ENCODE measurements around the gene SMARCA4.
"Not testable (repeated sequence)": the region's sequence is repeated elsewhere in the genome, so short reads cannot be mapped to it uniquely, and the experiment has no call there.

The SMARCA4 gene

DNA sequence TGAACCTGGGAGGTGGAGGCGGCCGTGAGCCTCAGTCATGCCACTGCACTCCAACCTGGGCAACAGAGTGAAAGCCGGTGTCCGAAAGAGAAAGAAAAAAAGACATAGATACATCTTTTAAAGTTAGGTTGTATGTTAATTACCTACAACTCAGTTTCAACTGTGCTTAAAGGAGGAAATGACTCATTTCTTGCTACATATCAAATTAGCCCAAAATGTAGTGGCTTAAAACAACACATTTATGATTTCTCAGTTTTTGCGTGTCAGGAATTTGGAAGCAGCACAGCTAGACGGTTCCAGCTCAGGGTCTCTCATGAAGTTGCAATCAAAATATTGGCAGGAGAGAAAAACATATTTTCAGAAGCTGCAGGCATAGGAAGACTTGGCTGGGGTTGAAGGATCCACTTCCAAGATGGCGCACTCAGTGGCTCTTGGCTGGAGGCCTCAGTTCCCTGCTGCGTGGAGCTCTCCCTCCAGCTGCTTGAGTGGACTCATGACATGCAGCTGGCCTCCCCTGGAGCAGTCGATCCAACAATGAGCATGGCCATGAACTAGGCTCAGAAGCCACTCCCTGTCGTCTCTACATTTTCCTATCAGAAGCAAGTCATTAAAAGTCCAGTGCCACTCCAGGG lies 135.5 kb downstream of the SMARCA4 start:
- Histone ChIP-seq H3K36me3 (ENCODE audit: insufficient read depth, low read length) (peaks cover 95% of the 10 kb centered on the region), H3K4me2 (ENCODE audit: low read length) (no peak overlapping the region), H3K27ac (ENCODE audit: low read depth, low read length, poor library complexity, severe bottlenecking) (no peak overlapping the region), H3K4me1 (ENCODE audit: insufficient read depth, low read length, severe bottlenecking) (peaks cover 32% of the 10 kb centered on the region), H3K9ac (ENCODE audit: low read length) (no peak overlapping the region), H3K79me2 (ENCODE audit: insufficient read depth, low read length) (peaks cover 85% of the 10 kb centered on the region), H3F3A (ENCODE audit: insufficient read depth, low read length) (0 out of 2 replicates have a peak, but pooled peaks cover 4% of the 10 kb centered on the region), H3K4me3 (ENCODE audit: low read depth, low read length, poor library complexity, severe bottlenecking) (no peak overlapping the region), H4K20me1 (ENCODE audit: insufficient read depth, low read length) (0 out of 2 replicates have a peak, but pooled peaks cover 3% of the 10 kb centered on the region), H3K9me3 (ENCODE audit: low read length) (no peaks in the 10 kb centered on the region), H2AFZ (ENCODE audit: low read length) (no peak overlapping the region), H3K9me2 (ENCODE audit: low read depth, low read length) (no peaks in the 10 kb centered on the region), H3K27me3 (ENCODE audit: insufficient read depth, low read length) (no peaks in the 10 kb centered on the region)
- TF ChIP-seq, protein P1, sequence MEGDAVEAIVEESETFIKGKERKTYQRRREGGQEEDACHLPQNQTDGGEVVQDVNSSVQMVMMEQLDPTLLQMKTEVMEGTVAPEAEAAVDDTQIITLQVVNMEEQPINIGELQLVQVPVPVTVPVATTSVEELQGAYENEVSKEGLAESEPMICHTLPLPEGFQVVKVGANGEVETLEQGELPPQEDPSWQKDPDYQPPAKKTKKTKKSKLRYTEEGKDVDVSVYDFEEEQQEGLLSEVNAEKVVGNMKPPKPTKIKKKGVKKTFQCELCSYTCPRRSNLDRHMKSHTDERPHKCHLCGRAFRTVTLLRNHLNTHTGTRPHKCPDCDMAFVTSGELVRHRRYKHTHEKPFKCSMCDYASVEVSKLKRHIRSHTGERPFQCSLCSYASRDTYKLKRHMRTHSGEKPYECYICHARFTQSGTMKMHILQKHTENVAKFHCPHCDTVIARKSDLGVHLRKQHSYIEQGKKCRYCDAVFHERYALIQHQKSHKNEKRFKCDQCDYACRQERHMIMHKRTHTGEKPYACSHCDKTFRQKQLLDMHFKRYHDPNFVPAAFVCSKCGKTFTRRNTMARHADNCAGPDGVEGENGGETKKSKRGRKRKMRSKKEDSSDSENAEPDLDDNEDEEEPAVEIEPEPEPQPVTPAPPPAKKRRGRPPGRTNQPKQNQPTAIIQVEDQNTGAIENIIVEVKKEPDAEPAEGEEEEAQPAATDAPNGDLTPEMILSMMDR (IDR thresholded peaks at IDR 0.05; ENCODE audit: low read length), result no peak
- TF ChIP-seq EZH2 (IDR thresholded peaks at IDR 0.05; ENCODE audit: borderline replicate concordance, low read length), result no peak

GRCh38 chr19:11097367-11097766 lies 136.5 kb downstream of the SMARCA4 start:
- Histone ChIP-seq H3K4me1 (ENCODE audit: insufficient read depth, low read length, severe bottlenecking) (peaks cover 22% of the 10 kb centered on the region), H3K79me2 (ENCODE audit: insufficient read depth, low read length) (peaks cover 74% of the 10 kb centered on the region), H3K36me3 (ENCODE audit: insufficient read depth, low read length) (peaks cover 94% of the 10 kb centered on the region)
- H3K27ac ChIP-seq (ENCODE audit: low read depth, low read length, poor library complexity, severe bottlenecking); H2AFZ ChIP-seq (ENCODE audit: low read length); H3K9me2 ChIP-seq (ENCODE audit: low read depth, low read length); H3K4me3 ChIP-seq (ENCODE audit: low read depth, low read length, poor library complexity, severe bottlenecking); H3K27me3 ChIP-seq (ENCODE audit: insufficient read depth, low read length); H3F3A ChIP-seq (ENCODE audit: insufficient read depth, low read length); H4K20me1 ChIP-seq (ENCODE audit: insufficient read depth, low read length); H3K4me2 ChIP-seq (ENCODE audit: low read length); H3K9ac ChIP-seq (ENCODE audit: low read length); H3K9me3 ChIP-seq (ENCODE audit: low read length): not testable (repeated sequence)

DNA sequence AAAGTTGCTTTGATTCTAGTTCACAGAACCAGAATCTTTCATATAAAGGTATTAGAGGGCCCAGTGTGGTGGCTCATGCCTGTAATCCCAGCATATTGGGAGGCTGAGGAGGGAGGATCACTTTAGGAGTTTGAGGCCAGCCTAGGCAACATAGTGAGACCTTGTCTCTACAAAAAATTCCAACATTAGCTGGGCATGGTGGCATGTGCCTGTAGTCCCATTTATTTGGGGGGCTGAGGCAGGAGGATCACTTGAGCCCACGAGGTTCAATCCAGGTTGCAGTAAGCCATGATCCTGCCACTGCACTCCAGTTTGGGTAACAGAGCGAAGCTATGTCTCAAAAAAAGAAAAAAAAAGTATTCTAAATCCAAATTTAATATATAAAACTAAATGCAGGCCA lies 137.5 kb downstream of the SMARCA4 start:
- peaks cover 14% of the 10 kb centered on the region for H3K4me1 ChIP-seq (ENCODE audit: insufficient read depth, low read length, severe bottlenecking)
- peaks cover 94% of the 10 kb centered on the region for H3K36me3 ChIP-seq (ENCODE audit: insufficient read depth, low read length)
- TF ChIP-seq, protein P1 (IDR thresholded peaks at IDR 0.05; ENCODE audit: low read length), result no peak
- TF ChIP-seq EZH2 (IDR thresholded peaks at IDR 0.05; ENCODE audit: borderline replicate concordance, low read length), result no peak
- H3K4me2 ChIP-seq (ENCODE audit: low read length), result no peak overlapping the region
- H3K9ac ChIP-seq (ENCODE audit: low read length), result no peak overlapping the region
- H3K27ac ChIP-seq (ENCODE audit: low read depth, low read length, poor library complexity, severe bottlenecking), result no peak overlapping the region
- H3K4me3 ChIP-seq (ENCODE audit: low read depth, low read length, poor library complexity, severe bottlenecking), result no peak overlapping the region
- 0 out of 2 replicates have a peak, but pooled peaks cover 4% of the 10 kb centered on the region for H3F3A ChIP-seq (ENCODE audit: insufficient read depth, low read length)
- H3K79me2 ChIP-seq (ENCODE audit: insufficient read depth, low read length), result peaks cover 65% of the 10 kb centered on the region
- H3K9me2 ChIP-seq (ENCODE audit: low read depth, low read length), result no peaks in the 10 kb centered on the region
- H3K9me3 ChIP-seq (ENCODE audit: low read length), result no peaks in the 10 kb centered on the region
- H3K27me3 ChIP-seq (ENCODE audit: insufficient read depth, low read length), result no peaks in the 10 kb centered on the region
- 0 out of 2 replicates have a peak, but pooled peaks cover 3% of the 10 kb centered on the region for H4K20me1 ChIP-seq (ENCODE audit: insufficient read depth, low read length)
- H2AFZ ChIP-seq (ENCODE audit: low read length), result no peak overlapping the region

DNA sequence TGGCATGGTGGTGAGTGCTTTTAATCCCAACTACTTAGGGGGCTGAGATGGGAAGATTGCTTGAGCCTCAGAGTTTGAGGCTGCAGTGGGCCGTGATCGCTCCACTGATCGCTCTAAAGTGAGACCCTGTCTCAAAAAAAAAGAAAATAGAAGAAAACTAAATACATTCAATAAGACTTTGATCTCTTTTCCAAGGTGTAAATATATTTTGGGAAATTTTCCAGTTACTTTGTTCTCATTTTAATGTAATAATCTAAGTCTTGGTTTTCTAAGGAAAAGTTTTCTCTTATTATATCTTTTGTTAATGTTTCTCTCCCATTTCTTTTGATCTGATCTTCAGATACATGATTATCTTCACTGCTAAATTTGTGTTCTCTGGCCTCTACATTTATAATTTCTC lies 138.0 kb downstream of the SMARCA4 start:
- Histone ChIP-seq H3F3A (ENCODE audit: insufficient read depth, low read length) (0 out of 2 replicates have a peak, but pooled peaks cover 4% of the 10 kb centered on the region), H3K27me3 (ENCODE audit: insufficient read depth, low read length) (no peaks in the 10 kb centered on the region), H3K27ac (ENCODE audit: low read depth, low read length, poor library complexity, severe bottlenecking) (no peak overlapping the region), H3K4me2 (ENCODE audit: low read length) (no peak overlapping the region), H3K79me2 (ENCODE audit: insufficient read depth, low read length) (peaks cover 59% of the 10 kb centered on the region), H3K4me1 (ENCODE audit: insufficient read depth, low read length, severe bottlenecking) (peaks cover 9% of the 10 kb centered on the region), H3K9me3 (ENCODE audit: low read length) (no peaks in the 10 kb centered on the region), H3K9me2 (ENCODE audit: low read depth, low read length) (no peaks in the 10 kb centered on the region), H2AFZ (ENCODE audit: low read length) (no peak overlapping the region), H3K36me3 (ENCODE audit: insufficient read depth, low read length) (peaks cover 94% of the 10 kb centered on the region), H3K4me3 (ENCODE audit: low read depth, low read length, poor library complexity, severe bottlenecking) (no peak overlapping the region), H4K20me1 (ENCODE audit: insufficient read depth, low read length) (0 out of 2 replicates have a peak, but pooled peaks cover 3% of the 10 kb centered on the region), H3K9ac (ENCODE audit: low read length) (no peak overlapping the region)
- no peak for TF ChIP-seq EZH2 (IDR thresholded peaks at IDR 0.05; ENCODE audit: borderline replicate concordance, low read length)
- TF ChIP-seq, protein P1 (IDR thresholded peaks at IDR 0.05; ENCODE audit: low read length), result no peak

All from OCI-LY1 (cell line).